Renal cortex interstitium (tissue), 15 donors: ENCODE measurements around the gene RASSF3. TPM values are rescaled to one million over a fixed set of nuclear protein-coding genes. Genes with fewer than 3 reads are reported as not detected.
A peak's percentile ranks its signal among the peaks of the same experiment; 100 is the strongest.
"Not testable (repeated sequence)": the region's sequence is repeated elsewhere in the genome, so short reads cannot be mapped to it uniquely, and the experiment has no call there.

Experiments used
- DNase-seq, 11 donors: peaks; one replicate each; pipeline ENCODE4 v3.0.0-alpha.2; 2013; ENCODE audit warnings: low read depth in 9 of 11, low spot score in 4 of 11; ENCODE audit errors: extremely low read depth in 1 of 11
- long read RNA-seq, 16 experiments: transcript quantifications; one replicate each; lab custom pipeline, GENCODE V29; 2026
- polyA plus RNA-seq, 3 donors: library from polyadenylated mRNA; unstranded; fragments of 120-200 nt; gene quantifications; one replicate each; pipeline ENCODE4 v1.2.1, GENCODE V29; 2013; ENCODE audit not compliant: insufficient read length in 3 of 3

RASSF3 gene
- polyA plus RNA-seq = 10 to 100 TPM; 18.9 to 22.9 (median 19.7) TPM
- long read RNA-seq, donor 1, transcript RASSF3-204 (5 exons, 3,492 nt) = major isoform, 8 of 8 reads
- long read RNA-seq, donor 1, partial matches to known transcripts = 0 of 8 reads
- long read RNA-seq, donor 1, other reads (novel, unspliced or antisense) = 0 of 8 reads
- long read RNA-seq, donor 2, partial matches to known transcripts = 0 of 2 reads
- long read RNA-seq, donor 2, other reads (novel, unspliced or antisense) = 0 of 2 reads
- long read RNA-seq, donor 3, partial matches to known transcripts = 0 of 2 reads
- long read RNA-seq, donor 3, other reads (novel, unspliced or antisense) = 0 of 2 reads
- long read RNA-seq, donor 4, partial matches to known transcripts = 0 of 3 reads
- long read RNA-seq, donor 4, other reads (novel, unspliced or antisense) = 0 of 3 reads
- long read RNA-seq, donor 5 = 0 reads
- long read RNA-seq, donor 6, transcript RASSF3-204 (5 exons, 3,492 nt) = major isoform, 5 of 53 reads
- long read RNA-seq, donor 6, partial matches to known transcripts = 48 of 53 reads
- long read RNA-seq, donor 6, other reads (novel, unspliced or antisense) = 0 of 53 reads
- long read RNA-seq, donor 7, transcript RASSF3-204 (5 exons, 3,492 nt) = major isoform, 8 of 50 reads
- long read RNA-seq, donor 7, partial matches to known transcripts = 42 of 50 reads
- long read RNA-seq, donor 7, other reads (novel, unspliced or antisense) = 0 of 50 reads
- long read RNA-seq, donor 8, partial matches to known transcripts = 0 of 3 reads
- long read RNA-seq, donor 8, other reads (novel, unspliced or antisense) = 0 of 3 reads
- long read RNA-seq, donor 9, partial matches to known transcripts = 0 of 1 reads
- long read RNA-seq, donor 9, other reads (novel, unspliced or antisense) = 0 of 1 reads
- long read RNA-seq, donor 10, transcript RASSF3-204 (5 exons, 3,492 nt) = major isoform, 7 of 7 reads
- long read RNA-seq, donor 10, partial matches to known transcripts = 0 of 7 reads
- long read RNA-seq, donor 10, other reads (novel, unspliced or antisense) = 0 of 7 reads
- long read RNA-seq, donor 11, partial matches to known transcripts = 0 of 4 reads
- long read RNA-seq, donor 11, other reads (novel, unspliced or antisense) = 0 of 4 reads
- long read RNA-seq, donor 12, partial matches to known transcripts = 0 of 1 reads
- long read RNA-seq, donor 12, other reads (novel, unspliced or antisense) = 0 of 1 reads
- long read RNA-seq, donor 13 = 0 reads
- long read RNA-seq, donor 14, partial matches to known transcripts = 0 of 2 reads
- long read RNA-seq, donor 14, other reads (novel, unspliced or antisense) = 0 of 2 reads
- long read RNA-seq, donor 15, partial matches to known transcripts = 0 of 2 reads
- long read RNA-seq, donor 15, other reads (novel, unspliced or antisense) = 0 of 2 reads
- long read RNA-seq, donor 16, transcript RASSF3-204 (5 exons, 3,492 nt) = major isoform, 7 of 7 reads
- long read RNA-seq, donor 16, partial matches to known transcripts = 0 of 7 reads
- long read RNA-seq, donor 16, other reads (novel, unspliced or antisense) = 0 of 7 reads

- peak in 6 of 11 donors; percentile 56 to 67 (median 64) for DNase-seq
These were observed at the start of gene RASSF3 for GRCh38 chr12:64610079-64610659. RASSF3 (plus strand) TSS chr12:64610495; CDS start chr12:64610633, 138 bp downstream.

- DNase-seq = no peak
These were observed 48.8 kb upstream of the RASSF3 start for GRCh38 chr12:64561302-64562136.

- no peak for DNase-seq
These were observed 44.2 kb upstream of the RASSF3 start for GRCh38 chr12:64566122-64566521.

- DNase-seq = no peak
These were observed 43.3 kb upstream of the RASSF3 start for GRCh38 chr12:64566831-64567517.

- no peak for DNase-seq
These were observed 42.7 kb upstream of the RASSF3 start for GRCh38 chr12:64567570-64567969.

- DNase-seq = no peak
These were observed 42.0 kb upstream of the RASSF3 start for GRCh38 chr12:64568298-64568697.

- no peak for DNase-seq
These were observed 40.2 kb upstream of the RASSF3 start for GRCh38 chr12:64569923-64570691.

GRCh38 chr12:64571411-64571810, 38.9 kb upstream of the RASSF3 start:
- no peak for DNase-seq

- DNase-seq = no peak
These were observed 38.1 kb upstream of the RASSF3 start for GRCh38 chr12:64572241-64572640.

- no peak for DNase-seq
These were observed 35.5 kb upstream of the RASSF3 start for GRCh38 chr12:64574837-64575236.

GRCh38 chr12:64577046-64577445, 33.2 kb upstream of the RASSF3 start:
- no peak for DNase-seq

- DNase-seq = no peak
These were observed 31.7 kb upstream of the RASSF3 start for GRCh38 chr12:64578566-64578965.

- DNase-seq = no peak
These were observed 29.6 kb upstream of the RASSF3 start for GRCh38 chr12:64580681-64581080.

GRCh38 chr12:64582114-64582513, 28.2 kb upstream of the RASSF3 start:
- no peak for DNase-seq

GRCh38 chr12:64582862-64583261, 27.4 kb upstream of the RASSF3 start:
- DNase-seq = no peak

GRCh38 chr12:64583395-64583770, 26.9 kb upstream of the RASSF3 start:
- not testable (repeated sequence) for DNase-seq
